Stimulated activated effector memory CD8-positive, alpha-beta T cell treated with anti-CD3 and anti-CD28 coated beads, Interleukin-12 subunit alpha, Interleukin-12 subunit beta, amount 100 ng/mL, for 72 hours (primary cell): Measurements from ENCODE around the gene CMTM2.
"Not testable (repeated sequence)": the region's sequence is repeated elsewhere in the genome, so short reads cannot be mapped to it uniquely, and the experiment has no call there.

Experiments
- ATAC-seq: fragments of 150-1000 bp; cut with Tn5 transposase; 2 replicates; pipeline ENCODE4 v1.10.0; 2021
- DNase-seq, 2 donors: peaks; one replicate each; pipeline ENCODE4 v3.0.0; 2021 to 2022; ENCODE audit warnings: low spot score in 2 of 2
- H3K27ac Mint-ChIP-seq: one replicate; pipeline ENCODE4 v1.8.0; 2022; ENCODE audit warnings: mild to moderate bottlenecking, mixed read lengths
- H3K36me3 Mint-ChIP-seq: one replicate; pipeline ENCODE4 v1.8.0; 2022; ENCODE audit warnings: mild to moderate bottlenecking, mixed read lengths
- H3K4me1 Mint-ChIP-seq: one replicate; pipeline ENCODE4 v1.8.0; 2022; ENCODE audit warnings: mixed read lengths
- H3K4me3 Mint-ChIP-seq: one replicate; pipeline ENCODE4 v1.8.0; 2022; ENCODE audit warnings: mild to moderate bottlenecking, mixed read lengths
- H3K9me3 Mint-ChIP-seq: one replicate; pipeline ENCODE4 v1.8.0; 2022; ENCODE audit warnings: mixed read lengths

Gene CMTM2

DNA sequence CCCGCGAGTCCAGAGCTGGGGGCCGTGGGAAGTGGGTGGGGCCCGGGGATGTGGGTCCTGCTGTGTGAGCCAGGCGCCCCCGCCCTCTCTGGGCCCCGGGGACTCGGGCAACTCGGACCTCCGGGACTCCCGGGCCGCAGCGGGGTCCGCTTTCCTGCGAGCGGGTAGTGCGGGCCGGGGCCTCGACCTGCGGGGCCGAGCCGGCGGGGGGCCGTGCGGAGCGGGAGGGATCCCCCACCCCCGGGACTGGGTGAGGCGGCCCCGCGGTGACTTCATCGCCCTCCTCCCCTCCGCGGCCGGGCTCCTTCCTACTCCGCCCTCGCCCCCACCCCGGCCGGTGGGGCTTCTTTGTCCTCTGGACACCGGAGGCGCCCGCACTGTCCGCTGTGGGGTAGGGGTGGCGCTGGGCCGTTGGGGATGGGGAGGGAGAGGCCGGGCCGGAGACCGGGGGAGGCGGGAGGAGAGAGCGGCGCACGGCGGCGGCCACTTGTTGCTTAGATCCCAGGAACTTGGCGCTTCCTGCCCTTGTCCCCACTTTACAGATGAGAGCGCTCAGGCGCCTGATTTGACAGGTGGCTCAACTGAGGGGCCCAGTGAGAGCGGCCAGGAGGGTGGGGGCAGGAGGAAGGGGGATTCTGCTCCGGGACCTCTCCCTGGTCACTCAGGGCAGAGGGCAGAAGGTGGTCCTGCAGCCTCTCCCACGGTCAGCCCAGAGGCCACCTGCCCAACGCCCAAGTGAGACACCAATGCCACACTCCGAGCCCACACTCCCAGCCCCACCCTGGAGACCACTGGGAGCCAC, 26.1 kb downstream of the CMTM2 start:
- Mint-ChIP-seq H3K4me1 (peaks cover 53% of the 10 kb centered on the region), H3K4me3 (peak overlapping the region; percentile 88), H3K27ac (peak overlapping the region; percentile 91), H3K36me3 (peaks cover 50% of the 10 kb centered on the region), H3K9me3 (no peaks in the 10 kb centered on the region)
- ATAC-seq (peak; percentile 49), DNase-seq (peak; percentile 37 to 83)

DNA sequence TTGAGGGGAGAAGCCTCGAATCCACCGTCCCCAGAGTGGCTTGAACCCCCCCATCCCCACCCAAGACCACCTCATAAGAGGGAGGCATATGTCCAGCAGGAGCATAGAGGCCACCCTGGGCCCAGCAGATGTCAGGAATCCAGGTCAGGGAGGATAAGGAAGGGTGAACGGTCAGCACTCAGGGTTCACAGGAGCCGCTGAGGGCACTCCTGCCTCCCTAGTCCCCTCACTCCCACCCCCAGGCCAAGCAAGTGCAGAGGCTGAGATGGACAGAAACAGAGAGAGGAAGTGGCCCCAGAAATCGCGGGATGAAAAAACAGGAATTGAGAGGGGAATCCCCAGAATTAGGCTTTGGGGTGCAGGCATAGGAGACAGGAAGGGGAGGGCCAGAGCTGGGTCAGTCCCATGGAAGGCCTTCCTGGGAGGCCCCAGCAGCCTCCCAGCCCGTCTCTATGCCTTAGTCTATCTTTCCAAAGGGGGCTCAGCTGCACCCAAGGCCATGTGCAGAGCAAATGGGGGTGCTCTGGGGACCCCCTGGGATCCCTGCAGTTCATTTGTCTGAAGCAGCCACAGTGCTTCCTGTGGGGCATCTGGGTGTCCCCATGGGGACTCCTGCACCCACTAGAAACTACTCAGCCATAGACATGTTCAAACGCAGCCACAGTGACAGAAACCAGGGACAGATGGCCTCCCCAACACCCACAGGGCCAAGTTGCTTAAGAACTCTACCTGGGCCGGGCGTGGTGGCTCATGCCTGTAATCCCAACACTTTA, 26.9 kb downstream of the CMTM2 start:
- ATAC-seq (no peak), DNase-seq (peak in 1 of 2 donors; percentile 58)
- Mint-ChIP-seq H3K9me3 (no peaks in the 10 kb centered on the region), H3K4me1 (peaks cover 53% of the 10 kb centered on the region), H3K27ac (peak overlapping the region; percentile 91), H3K4me3 (peak overlapping the region; percentile 88), H3K36me3 (peaks cover 58% of the 10 kb centered on the region)

GRCh38 chr16:66608241-66609138, 29.2 kb downstream of the CMTM2 start:
- H3K9me3 Mint-ChIP-seq = no peaks in the 10 kb centered on the region
- peaks cover 80% of the 10 kb centered on the region for H3K36me3 Mint-ChIP-seq
- ATAC-seq (peak; percentile 61), DNase-seq (peak; percentile 82 to 90)
- H3K4me3 Mint-ChIP-seq = peak overlapping the region; percentile 24
- peak overlapping the region; percentile 26 for H3K27ac Mint-ChIP-seq
- H3K4me1 Mint-ChIP-seq = peaks cover 47% of the 10 kb centered on the region

DNA sequence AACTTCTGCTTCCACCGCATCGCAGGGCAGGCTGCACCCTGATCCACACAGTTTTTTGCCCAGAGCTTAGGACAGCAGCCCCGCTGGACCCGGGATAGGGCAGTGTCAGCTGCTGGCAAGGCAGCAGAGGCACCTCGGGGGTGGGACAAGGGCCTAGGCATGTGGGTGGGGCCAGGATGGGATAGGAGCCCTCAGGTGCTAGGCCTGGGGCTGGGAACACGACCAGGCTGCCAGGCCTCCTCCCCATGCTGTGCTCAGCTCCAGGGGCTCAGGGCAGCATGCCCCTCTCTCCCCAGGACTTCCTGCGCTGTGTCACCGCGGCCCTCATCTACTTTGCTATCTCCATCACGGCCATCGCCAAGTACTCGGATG, 29.9 kb downstream of the CMTM2 start:
- H3K36me3 Mint-ChIP-seq = peaks cover 76% of the 10 kb centered on the region
- ATAC-seq (no peak), DNase-seq (no peak)
- no peak overlapping the region for H3K4me3 Mint-ChIP-seq
- peak overlapping the region; percentile 26 for H3K27ac Mint-ChIP-seq
- no peaks in the 10 kb centered on the region for H3K9me3 Mint-ChIP-seq
- H3K4me1 Mint-ChIP-seq = peaks cover 40% of the 10 kb centered on the region

GRCh38 chr16:66610111-66610820, 31.0 kb downstream of the CMTM2 start:
- Mint-ChIP-seq H3K4me3 (no peak overlapping the region), H3K27ac (peak overlapping the region; percentile 80), H3K9me3 (no peaks in the 10 kb centered on the region), H3K4me1 (peaks cover 39% of the 10 kb centered on the region), H3K36me3 (peaks cover 77% of the 10 kb centered on the region)
- no peak for DNase-seq
- ATAC-seq = no peak

DNA sequence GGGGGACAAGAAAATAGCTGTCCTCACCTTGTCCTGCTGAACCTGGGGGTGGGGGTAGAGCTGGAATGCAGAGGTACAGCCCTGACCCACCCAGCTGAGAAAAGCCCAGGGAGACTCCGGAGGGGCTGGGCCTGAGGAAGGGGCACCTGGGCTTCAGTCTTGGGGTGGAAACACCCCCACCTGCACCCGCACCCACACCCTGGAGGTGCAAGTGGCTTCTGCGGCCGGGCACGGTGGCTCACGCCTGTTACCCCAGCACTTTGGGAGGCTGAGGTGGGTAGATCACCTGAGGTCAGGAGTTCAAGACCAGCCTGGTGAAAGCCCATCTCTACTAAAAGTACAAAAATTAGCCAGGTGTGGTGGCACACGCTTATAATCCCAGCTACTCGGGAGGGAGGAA, 32.6 kb downstream of the CMTM2 start:
- H3K27ac Mint-ChIP-seq, H3K4me3 Mint-ChIP-seq, H3K9me3 Mint-ChIP-seq, DNase-seq, ATAC-seq: not testable (repeated sequence)
- H3K4me1 Mint-ChIP-seq = peaks cover 27% of the 10 kb centered on the region
- peaks cover 72% of the 10 kb centered on the region for H3K36me3 Mint-ChIP-seq

DNA sequence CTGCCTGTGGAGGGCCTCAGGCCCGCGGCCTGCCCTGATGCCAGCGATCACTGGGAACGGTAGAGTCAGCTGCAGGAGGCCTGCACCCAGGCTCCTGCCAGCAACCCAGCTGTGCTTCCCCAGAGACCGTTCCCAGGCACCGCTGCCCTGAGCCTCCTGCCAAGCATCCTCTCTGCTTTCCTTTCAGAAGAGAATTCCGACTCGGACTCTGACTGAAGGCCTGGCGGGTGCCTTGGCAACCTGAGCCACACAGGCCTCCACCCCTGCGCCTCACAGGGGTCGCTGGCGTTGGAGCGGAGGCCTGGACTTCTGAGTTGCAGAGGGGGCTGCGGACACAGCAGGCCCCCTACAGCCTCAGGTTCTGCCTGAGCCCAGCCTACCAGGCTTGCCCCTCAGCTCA, 33.2 kb downstream of the CMTM2 start:
- ATAC-seq = no peak
- no peak overlapping the region for H3K4me3 Mint-ChIP-seq
- no peak overlapping the region for H3K27ac Mint-ChIP-seq
- no peak for DNase-seq
- no peaks in the 10 kb centered on the region for H3K9me3 Mint-ChIP-seq
- peaks cover 67% of the 10 kb centered on the region for H3K36me3 Mint-ChIP-seq
- H3K4me1 Mint-ChIP-seq = peaks cover 22% of the 10 kb centered on the region

DNA sequence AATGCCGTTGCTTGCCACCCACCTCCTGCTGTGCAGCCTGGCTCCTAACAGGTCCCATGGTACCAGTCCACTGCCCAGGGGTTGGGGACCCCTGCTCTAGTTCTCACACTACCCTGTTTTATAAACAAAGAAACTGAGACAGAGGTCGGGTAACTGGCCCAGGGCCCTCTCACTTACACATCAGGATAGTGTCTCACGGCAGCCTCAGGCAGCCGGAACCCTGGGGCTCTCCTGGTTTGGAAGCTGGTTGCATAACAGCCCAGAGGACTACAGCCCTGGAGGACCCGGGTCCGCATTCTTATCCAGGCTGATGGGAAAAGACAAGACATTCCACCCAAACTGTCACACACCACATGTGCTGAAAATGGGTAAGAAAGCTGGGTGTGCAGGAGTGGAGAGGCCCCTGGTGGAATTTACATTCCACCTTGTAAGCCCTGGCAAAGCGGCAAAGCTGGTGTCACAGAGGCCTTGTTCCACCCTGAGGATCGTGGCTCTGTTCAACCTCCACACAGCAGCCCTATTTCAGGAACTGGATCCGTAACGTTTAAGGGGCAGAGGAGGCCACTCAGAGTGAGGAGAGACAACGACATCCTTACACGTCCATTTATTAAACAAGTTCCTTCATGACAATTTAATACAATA, 35.0 kb downstream of the CMTM2 start:
- no peak overlapping the region for H3K4me3 Mint-ChIP-seq
- H3K27ac Mint-ChIP-seq = no peak overlapping the region
- H3K9me3 Mint-ChIP-seq = no peaks in the 10 kb centered on the region
- no peak for DNase-seq
- peaks cover 48% of the 10 kb centered on the region for H3K36me3 Mint-ChIP-seq
- no peak for ATAC-seq
- H3K4me1 Mint-ChIP-seq = peaks cover 7% of the 10 kb centered on the region

GRCh38 chr16:66616169-66616568, 36.9 kb downstream of the CMTM2 start:
- no peaks in the 10 kb centered on the region for H3K9me3 Mint-ChIP-seq
- DNase-seq (no peak), ATAC-seq (no peak)
- no peaks in the 10 kb centered on the region for H3K4me1 Mint-ChIP-seq
- H3K4me3 Mint-ChIP-seq = no peak overlapping the region
- no peak overlapping the region for H3K27ac Mint-ChIP-seq
- peaks cover 30% of the 10 kb centered on the region for H3K36me3 Mint-ChIP-seq

DNA sequence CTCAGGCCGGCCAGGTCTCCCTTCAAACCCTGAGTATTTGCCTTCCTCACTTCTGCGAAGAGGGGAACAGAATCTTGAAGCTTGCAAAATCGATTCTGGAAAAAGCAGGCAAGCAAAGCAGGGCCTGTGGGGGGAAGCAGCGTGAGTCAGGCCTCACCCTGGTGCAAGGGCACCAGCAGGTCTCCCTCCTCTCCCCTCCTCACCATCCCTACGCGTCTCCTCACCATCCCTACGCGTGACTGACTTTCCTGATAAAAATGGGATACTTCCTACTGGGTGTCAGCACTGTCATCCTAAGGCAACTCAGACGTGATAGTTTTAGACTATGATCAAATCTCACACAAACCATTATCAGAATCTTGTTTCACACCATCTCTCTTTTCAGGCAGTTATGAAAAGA, 37.3 kb downstream of the CMTM2 start:
- Mint-ChIP-seq H3K4me3 (no peak overlapping the region), H3K9me3 (no peaks in the 10 kb centered on the region), H3K4me1 (no peaks in the 10 kb centered on the region), H3K27ac (no peak overlapping the region), H3K36me3 (peaks cover 25% of the 10 kb centered on the region)
- no peak for DNase-seq
- ATAC-seq = no peak

GRCh38 chr16:66617010-66617434, 37.8 kb downstream of the CMTM2 start:
- DNase-seq (no peak), ATAC-seq (no peak)
- Mint-ChIP-seq H3K36me3 (peaks cover 21% of the 10 kb centered on the region), H3K4me1 (no peaks in the 10 kb centered on the region), H3K4me3 (no peak overlapping the region), H3K9me3 (no peaks in the 10 kb centered on the region), H3K27ac (no peak overlapping the region)

GRCh38 chr16:66617728-66618127, 38.5 kb downstream of the CMTM2 start:
- peaks cover 14% of the 10 kb centered on the region for H3K36me3 Mint-ChIP-seq
- H3K27ac Mint-ChIP-seq = peak overlapping the region; percentile 69
- no peaks in the 10 kb centered on the region for H3K4me1 Mint-ChIP-seq
- ATAC-seq (no peak), DNase-seq (no peak)
- H3K4me3 Mint-ChIP-seq = no peak overlapping the region
- H3K9me3 Mint-ChIP-seq = no peaks in the 10 kb centered on the region

DNA sequence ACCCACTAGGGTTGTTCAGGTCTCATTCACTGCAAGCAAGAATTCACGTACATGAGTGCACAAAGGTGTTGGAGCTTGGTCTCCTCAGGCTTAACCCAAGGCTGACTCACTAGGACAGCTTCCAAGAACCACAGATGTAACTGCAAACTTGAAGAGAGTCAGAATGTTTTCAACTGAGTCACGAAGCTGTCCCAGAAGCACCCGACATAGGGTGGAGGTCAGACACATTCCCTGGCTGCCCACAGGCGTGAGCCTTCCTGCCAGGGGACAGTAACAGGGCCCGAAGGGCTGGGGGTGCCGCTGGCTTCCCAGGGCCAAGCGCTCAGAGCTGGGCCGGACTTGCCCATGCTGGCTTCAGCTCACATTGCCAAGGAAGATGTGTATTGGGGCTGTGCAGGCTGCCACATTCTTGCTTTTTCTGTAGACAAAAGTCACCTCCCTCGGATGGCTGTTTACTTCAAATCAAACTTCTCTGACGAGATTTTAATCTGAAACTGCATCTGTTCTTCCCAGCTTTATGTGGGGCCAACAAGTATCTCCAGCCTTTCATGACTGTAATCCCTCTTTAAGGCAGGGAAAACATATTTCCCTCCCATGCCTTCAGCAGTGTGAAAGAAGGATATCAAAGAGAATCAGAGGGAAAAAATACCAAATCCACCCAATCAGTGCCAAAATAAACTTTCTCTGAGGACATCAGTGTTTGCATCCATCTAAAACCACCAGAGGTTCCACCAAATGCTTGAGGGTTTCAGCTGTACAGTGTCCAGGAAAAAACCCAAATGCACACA, 39.5 kb downstream of the CMTM2 start:
- DNase-seq (no peak), ATAC-seq (peak; percentile 74)
- peaks cover 6% of the 10 kb centered on the region for H3K36me3 Mint-ChIP-seq

More for the DNA sequence above, 39.5 kb downstream of the CMTM2 start:
- Mint-ChIP-seq H3K4me1 (no peaks in the 10 kb centered on the region), H3K4me3 (no peak overlapping the region), H3K27ac (no peak overlapping the region), H3K9me3 (no peaks in the 10 kb centered on the region)
